GM18517 (cell line): ENCODE measurements around the gene GARRE1.
"Not testable (repeated sequence)": the region's sequence is repeated elsewhere in the genome, so short reads cannot be mapped to it uniquely, and the experiment has no call there.

Experiments
- ATAC-seq: cut with Tn5 transposase; IDR thresholded peaks from one replicate; pipeline ENCODE4 v1.9.1; 2021; ENCODE audit warnings: mild to moderate bottlenecking, moderate library complexity; ENCODE audit not compliant: unreplicated experiment

The GARRE1 gene

DNA sequence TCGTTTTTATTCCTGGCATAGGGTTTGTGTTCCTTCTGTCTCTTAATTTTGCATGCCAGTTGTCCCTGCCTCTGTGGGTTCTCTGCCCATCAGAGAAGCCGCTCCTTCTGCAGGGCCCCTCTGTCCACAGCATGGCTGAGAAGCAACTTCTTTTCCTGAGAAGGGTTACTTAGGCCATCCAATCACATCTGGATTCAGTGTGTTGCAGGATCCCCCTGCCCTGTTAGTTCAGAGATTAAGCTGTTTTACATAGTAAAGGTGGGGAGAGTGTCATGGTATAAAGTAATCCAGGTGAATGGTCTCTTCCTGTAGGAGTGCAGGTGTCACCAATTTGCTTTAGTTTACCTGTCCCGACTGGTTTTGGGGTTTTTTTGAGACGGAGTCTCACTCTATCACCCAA, 22.9 kb upstream of the GARRE1 start:
- no peak for ATAC-seq

DNA sequence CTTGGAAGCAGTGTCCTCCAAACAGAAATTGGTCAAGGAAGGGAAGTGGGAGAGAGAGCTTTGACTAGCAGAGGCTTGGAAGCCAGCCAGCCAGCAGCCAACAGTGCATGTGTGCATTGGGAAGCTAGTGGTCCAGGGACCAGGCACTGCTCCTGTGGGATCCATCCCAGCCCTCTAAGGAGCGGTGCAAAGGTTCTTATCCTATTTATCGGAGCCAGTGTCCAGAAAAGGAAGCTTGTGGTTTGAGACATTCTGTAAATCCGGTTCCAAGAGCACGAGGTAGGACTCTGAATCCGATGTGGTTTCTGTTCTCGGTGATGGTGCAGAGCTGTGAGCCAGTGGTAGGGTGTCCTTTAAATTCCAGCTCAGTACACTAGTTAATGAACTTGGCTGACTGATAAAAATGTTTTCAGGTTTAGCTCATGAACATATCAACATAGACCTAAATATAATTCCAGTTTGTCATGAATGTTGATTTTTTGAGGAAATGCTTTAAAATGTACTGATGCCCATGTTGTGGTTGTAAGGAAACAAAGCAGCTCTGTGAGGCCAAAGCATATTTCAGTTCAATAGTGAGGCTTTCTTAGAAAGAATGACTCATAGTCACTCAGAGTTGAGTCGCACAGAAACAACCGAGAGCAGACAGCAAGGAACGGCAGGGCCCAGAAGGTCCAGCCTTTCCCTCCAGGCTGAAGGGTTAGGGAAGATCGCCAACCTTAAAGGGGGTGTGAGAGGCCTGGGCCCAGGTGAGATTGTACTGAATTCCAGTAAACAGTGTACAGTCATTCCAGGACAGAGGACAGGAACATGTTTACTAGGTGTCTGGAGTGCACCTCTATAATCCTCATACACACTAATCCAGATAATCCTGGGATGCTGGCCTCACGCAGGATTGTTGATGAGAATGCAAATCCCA, 21.5 kb upstream of the GARRE1 start:
- no peak for ATAC-seq

DNA sequence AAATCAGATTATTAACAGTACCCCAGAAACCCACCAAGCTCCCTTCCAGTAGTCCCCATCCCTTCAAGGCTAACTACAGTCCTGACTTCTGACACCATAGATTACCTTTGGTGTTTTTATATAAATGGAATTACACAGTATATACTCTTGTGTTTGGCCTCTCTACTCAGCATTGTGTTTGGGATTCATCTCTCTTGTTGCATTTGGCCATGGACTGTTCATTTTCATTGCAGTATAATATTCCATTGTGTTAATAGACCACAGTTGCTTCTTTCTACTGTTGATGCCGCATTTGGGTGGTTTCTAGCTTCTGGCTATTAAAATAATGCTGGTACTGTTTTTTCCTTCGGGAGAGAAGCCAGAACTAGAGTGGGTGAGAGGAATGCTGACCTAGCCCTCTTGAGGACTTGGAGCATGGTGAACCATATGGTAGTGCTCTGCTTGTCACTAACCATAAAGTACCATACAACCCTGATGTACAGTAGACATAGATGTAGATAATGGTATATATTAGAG, 18.9 kb upstream of the GARRE1 start:
- ATAC-seq = no peak

DNA sequence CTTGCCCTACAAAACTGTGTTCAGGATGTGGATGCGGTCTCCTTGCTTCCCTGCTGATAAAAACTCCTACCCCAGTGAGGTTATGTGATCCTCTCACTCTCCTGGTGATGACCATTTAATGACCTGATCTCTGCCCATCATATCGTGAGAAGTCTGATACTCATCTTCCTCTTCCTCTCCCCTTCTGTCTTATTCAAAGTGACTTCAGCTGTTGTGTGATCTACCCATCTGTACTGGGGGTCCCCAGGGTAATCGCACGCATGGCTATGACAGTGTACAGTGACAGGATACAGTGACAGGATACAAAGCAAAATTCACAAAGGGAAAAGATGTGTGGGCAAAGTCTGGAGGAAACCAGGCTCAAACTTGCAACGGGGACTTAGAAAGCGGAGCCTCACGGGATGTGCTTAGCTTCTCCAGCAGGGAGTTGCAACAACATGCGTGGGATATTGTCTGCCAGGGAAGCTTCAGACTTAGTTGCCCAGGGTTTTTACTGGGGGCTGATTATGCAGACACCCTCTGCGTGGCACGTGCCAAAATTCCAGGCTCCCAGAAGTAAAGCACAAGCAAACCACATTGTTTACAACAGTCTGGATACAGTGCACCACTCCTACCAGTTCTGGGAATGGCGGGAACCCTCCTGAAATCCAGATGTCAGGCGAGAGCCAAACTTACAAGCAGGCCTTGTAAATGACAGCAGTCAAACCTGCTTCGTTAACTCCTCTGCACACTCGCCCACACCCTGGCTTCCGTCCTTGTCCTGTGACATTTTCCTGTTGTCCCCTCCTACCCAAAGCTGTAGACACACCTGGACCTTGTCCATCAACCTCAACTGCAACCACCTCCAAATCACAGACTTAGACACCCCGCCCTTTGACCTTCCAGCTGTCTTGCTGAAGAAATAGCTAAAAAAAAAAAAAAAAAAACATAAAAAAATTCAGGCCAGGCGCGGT, 18.0 kb upstream of the GARRE1 start:
- no peak for ATAC-seq

DNA sequence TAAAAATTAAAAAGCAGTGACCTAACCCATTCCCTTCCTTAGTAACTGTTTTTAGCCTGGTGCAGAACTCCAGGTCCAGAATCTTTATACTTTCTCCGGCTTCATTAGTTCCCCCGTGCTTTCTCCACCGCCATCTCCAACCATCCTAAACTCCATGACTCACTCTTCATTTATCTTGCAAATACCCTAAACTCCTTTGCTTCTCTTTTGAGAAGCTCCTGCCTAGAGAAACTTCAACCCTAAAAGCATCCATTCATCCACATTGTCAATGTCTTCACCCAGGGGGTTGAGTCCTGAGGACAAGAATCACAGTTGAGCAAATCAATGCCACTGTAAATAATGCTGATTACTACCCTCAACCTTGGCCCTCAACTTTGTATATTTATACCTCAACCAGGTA, 17.1 kb upstream of the GARRE1 start:
- ATAC-seq = no peak

DNA sequence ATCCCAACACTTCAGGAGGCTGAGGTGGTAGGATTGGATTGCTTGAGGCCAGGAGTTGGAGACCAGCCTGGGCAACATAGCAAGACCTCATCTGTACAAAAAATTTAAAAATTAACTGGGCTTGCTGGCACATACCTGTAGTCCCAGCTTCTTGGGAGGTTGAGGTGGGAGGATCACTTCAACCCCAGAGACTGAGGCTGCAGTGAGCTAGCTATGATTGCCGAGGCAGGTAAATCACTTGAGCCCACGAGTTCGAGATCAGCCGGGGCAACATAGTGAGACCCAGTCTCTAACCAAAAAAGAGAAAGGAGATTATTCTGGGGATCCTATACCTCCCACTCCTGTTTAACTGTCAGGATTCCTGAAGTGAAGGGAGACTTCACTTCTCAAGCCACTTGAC, 16.4 kb upstream of the GARRE1 start:
- ATAC-seq = no peak

DNA sequence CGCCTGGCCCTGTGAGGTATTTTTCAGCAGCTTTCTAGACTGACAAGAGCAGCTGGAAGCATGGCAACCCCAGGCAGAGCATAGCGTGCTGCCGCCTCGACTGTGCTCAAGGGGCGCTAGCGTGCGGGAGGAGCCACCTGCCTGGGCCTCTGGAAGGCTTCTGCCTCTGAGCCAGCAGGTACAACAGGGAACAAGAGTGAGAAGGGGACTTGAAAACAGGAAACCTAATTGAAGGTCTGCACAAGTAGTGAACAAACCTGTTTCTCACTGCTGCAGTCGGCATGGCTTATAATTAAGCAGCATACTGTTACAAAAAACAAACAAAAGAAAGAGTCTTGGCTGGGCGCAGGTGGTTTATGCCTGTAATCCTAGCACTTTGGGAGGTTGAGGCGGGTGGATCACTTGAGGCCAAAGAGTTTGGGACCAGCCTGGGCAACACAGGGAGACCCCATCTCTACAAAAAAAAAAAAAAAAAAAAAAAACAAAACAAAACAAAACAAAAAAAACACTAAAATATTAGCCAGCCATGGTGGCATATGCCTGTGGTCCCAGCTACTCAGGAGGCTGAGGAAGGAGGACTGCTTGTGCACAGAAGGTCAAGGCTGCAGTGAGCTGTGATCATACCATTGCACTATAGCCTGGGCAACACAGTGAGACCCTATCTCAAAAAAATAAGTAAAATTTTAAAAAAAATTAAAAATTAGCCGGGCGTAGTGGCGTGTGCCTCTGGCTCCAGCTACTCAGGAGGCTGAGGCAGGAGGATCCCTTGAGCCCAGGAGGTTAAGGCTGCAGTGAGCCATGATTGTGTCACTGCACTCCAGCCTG, 12.6 kb upstream of the GARRE1 start:
- ATAC-seq = no peak

DNA sequence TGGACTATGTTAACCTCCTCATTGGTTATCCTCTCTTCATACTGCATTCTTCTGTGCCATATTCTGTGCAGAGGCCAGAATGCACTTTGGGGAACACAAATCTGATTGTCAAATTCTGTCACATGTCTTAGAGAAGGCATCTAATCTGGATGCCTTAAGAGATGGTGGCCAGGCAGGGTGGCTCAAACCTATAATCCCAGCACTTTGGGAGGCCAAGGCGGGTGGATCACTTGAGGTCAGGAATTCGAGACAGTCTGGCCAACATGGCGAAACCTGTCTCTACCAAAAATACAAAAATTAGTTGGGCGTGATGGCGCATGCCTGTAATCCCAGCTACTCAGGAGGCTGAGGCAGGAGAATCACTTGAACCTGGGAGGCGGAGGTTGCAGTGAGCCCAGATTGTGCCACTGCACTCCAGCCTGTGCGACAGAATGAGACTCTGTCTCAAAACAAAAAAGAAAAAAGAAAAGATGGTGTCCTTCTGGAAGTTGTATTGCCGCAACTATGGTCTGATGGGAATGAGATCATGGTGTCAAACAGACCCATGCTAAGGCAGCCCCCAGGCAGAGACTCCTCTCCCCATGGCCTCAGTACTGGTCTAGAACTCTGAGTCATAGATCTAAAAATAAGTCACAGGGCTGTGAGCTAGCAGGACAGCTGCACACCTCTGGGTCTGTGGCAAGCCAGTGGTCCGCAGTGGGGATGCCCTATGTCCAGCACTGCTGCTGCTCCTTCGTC, 11.0 kb upstream of the GARRE1 start:
- ATAC-seq = not testable (repeated sequence)

DNA sequence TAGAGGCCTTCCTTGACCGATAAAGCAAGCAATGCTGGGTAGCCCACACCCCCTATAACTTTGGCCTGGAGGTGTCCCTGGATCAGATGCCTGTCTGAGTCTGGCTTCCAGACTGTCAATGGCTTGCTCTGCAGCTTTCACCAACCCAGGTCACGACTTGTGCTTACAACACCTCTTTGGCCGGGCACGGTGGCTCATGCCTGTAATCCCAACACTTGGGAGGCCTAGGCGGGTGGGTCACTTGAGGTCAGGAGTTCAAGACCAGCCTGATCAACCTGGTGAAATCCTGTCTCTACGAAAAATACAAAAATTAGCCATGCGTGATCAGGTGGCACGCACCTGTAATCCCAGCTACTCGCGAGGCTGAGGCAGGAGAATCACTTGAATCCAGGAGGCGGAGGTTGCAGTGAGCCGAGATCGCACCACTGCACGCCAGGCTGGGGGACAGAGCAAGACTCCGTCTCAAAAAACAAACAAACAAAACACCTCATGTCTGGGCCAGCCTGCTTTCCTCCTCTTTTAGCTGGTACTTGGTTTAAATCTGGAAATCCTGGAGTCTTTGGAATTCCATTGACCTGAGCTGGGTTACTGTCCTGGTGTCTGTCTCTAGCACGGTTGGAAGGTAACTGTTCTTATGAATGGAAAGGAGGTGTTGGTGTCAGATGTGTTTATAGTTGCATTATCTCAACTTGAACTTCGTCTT, 10.3 kb upstream of the GARRE1 start:
- ATAC-seq = no peak

DNA sequence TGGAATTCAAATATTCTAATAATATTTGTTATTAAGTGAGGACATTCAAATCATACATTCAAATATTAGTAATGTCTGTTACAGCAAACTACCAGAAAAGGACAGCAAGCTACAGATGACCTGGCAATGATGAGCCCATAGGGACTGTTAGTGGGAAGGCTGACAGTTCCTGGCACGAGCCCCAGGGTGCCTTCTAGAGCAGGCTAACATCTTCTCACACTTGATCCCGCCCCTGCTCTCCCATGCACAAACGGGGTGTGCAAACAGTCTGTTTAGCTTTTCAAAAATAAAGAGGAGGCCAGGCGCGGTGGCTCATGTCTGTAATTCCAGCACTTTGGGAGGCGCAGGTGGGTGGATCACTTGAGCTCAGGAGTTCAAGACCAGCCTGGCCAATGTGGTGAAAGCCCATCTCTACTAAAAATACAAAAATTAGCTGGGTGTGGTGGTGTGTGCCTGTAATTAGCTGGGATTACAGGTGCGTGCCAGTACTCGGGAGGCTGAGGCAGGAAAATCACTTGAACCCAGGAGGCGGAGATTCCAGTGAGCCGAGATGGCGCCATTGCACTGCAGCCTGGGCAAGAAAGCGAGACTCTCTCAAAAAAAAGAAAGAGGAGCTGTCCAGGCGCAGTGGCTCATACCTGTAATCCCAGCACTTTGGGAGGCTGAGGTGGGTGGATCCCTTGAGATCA, 9.6 kb upstream of the GARRE1 start:
- no peak for ATAC-seq

DNA sequence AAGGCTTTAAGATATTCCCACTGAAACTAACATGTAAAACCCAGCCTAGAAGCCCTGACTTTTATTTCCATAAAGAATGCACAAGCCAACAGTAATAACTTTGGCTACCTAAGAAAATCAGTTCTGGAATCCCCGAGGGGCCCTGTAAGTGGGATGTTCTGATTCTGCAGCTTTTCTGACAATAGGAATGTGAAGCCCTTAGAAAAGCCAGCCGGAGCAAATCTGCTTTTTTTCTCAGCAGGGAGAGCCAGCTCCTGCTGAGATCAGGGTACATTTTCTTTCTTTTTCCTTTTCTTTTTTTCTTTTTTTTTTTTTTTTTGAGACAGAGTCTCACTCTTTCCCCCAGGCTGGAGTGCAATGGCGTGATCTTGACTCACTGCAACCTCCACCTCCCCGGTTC, 8.0 kb upstream of the GARRE1 start:
- no peak for ATAC-seq

DNA sequence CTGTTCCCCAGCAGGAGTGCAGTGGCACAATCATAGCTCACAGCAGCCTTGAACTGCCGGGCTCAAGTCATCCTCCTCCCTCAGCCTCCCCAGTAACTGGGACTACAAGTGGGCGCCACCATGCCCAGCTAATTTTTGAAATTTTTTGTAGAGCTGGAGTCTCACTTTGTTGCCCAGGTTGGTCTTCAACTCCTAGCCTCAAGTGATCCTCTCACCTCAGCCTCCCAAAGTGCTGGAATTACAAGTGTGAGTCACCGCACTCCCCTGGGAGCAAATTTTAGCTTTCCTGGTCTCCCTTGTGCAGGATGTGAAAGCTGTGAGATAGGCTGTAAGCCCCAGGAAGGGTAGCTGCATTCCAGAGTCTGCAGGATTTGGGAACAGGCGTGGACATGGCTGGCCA, 5.4 kb upstream of the GARRE1 start:
- ATAC-seq = no peak

DNA sequence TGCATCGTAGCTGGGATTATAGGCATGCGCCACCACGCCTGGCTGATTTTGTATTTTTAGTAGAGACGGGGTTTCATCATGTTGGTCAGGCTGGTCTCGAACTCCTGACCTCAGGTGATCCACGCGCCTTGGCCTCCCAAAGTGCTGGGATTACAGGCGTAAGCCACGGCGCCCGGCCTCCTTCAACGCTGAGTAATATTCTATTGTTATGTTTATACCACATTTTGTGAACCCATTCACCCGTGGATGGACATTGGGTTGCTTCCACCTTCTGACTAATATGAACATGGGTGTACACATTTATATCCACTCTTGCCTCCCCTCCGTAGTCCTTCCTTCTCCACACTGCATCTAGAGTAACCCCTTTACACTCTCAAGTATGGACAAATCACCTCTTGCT, 1.2 kb upstream of the GARRE1 start:
- not testable (repeated sequence) for ATAC-seq

DNA sequence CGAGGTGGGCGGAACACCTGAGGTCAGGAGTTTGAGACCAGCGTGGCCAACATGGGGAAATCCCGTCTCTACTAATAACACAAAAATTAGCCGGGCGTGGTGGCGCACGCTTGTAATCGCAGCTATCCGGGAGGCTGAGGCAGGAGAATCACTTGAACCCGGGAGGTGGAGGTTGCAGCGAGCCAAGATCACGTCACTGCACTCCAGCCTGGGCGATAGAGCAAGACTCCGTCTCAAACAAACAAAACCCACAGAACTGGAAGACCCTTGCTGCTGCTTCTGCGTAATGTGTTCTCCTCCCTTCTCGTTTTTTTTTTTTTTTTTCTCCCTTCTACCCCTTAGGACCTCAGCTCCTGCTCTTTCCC, 691 bp upstream of the GARRE1 start:
- ATAC-seq = not testable (repeated sequence)

DNA sequence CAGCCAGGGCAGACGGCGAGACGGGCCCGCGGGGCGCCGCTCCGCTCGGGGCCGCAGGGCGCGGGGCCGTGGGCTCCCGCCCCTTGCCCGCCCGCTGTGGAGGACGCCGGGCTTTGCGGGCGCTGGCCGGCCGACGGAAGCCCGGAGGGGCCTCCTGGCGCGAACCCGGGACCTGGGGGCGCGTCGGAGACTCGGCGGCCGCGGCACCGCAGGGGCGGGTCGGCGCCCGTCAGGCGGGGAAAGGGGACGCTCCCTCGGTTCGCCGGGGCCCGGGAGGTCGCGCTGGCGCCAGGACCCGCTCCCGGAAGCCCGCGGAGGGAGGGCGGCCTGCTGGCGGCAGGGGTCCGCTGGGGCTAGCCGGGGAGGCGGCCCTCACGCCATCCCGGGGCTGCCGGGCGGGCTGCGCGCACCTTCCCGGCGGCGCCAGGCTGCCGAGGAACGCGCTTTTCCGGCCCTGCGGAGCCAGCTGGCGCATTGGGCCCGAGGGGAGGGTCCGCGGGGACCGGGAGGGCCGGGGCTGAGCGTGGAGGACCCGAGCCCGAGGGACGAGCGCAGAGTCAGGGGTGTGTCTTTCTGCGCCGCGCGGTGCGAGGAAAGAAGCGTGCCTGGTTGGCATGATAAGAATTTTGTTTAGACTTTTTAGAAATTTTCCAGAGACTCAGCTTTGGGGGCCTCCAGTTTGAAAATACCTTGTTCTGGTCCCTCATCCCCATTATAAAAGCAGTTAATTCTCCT, 511 bp downstream of the GARRE1 start:
- ATAC-seq = peak; percentile 38

DNA sequence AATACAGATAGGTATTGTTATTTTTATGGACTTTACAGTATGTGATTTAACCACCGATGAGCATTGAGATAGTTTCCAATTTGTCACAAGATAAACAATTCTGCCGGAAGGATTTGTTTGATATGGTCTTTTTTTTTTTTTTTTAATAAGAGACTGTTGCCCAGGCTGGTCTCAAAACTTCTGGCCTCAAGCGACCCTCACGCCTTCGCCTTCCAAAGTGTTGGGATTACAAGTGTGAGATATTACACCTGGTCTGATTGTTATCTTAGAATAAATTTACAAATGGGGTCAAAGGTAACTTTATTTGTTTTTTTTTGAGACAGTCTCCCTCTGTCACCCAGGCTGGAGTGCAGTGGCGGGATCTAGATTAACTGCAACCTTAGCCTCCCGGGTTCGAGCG, 1.2 kb downstream of the GARRE1 start:
- ATAC-seq = no peak

DNA sequence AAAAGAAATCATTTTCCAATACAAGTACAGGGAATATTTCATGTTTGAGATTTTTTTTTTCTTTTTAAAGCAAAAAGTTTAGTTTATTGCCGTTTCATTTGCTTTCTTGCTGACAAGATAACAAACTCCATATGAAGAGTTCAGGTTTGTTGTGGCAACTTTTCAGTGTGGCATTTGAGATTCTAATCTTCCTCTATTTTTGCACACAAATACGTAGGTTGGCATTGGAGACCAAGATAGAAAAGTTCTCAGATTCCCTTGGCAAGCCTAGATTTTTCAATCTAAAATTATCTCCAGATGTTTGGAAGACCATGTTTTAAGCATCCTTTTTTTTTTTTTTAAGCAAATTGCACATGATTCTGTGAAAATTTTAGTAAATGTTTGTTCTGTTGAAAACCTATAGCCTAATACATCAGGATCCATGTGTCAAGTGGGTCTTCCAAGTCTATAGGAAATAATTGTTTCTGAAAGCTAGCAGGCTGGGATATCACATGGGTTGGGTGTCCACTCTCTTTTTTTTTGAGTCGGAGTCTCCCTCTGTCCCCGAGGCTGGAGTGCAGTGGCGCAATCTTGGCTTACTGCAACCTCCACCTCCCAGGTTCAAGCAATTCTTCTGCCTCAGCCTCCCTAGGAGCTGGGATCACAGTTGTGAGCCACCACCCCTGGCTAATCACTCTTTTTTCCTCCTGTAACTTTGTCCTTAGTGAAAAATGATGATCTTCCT, 2.6 kb downstream of the GARRE1 start:
- no peak for ATAC-seq

DNA sequence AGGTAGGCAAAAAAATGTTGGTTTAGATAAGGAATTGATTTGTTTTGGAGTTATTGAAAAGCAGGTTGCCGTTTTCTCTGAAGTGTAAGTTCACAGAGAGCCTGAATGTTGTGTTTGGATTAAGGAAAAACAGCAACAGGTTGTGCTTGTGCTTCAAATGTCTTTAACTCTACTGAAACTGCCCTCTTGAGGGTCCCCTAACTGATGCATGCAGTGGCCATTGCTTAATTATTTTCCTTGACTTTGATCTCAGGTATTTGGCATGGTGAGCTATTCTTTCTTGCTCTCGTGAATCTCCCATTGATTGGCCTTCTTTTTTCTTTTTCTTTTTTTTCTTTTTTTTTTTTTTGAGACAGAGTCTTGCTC, 3.2 kb downstream of the GARRE1 start:
- ATAC-seq = no peak
